Spinal cord (tissue), 10 donors: ENCODE measurements around the gene CCDC160. TPM values are rescaled to one million over a fixed set of nuclear protein-coding genes. Genes with fewer than 3 reads are reported as not detected.
"Not testable (repeated sequence)": the region's sequence is repeated elsewhere in the genome, so short reads cannot be mapped to it uniquely, and the experiment has no call there.

Experiments
- DNase-seq, 6 donors: peaks; one replicate each; pipeline versions ENCODE4 v3.0.0 to v3.0.0-alpha.2; 2013 to 2015; ENCODE audit warnings: low spot score in 6 of 6, low read depth in 4 of 6
- H3K27ac ChIP-seq: one replicate; pipeline ENCODE4 v1.5.1; 2013; ENCODE audit warnings: low read depth, low read length, control low read depth
- H3K27me3 ChIP-seq: one replicate; pipeline ENCODE4 v1.6.1; 2013; ENCODE audit warnings: low read length; ENCODE audit not compliant: control insufficient read depth, insufficient read depth
- H3K36me3 ChIP-seq: one replicate; pipeline ENCODE4 v1.6.1; 2013; ENCODE audit warnings: low read length; ENCODE audit not compliant: control insufficient read depth, insufficient read depth
- H3K4me1 ChIP-seq: one replicate; pipeline ENCODE4 v1.6.1; 2013; ENCODE audit warnings: low read length; ENCODE audit not compliant: control insufficient read depth, insufficient read depth
- H3K4me3 ChIP-seq: one replicate; pipeline ENCODE4 v1.5.1; 2013; ENCODE audit warnings: low read depth, low read length, control low read depth
- H3K9me3 ChIP-seq: one replicate; pipeline ENCODE4 v1.6.1; 2013; ENCODE audit warnings: low read length; ENCODE audit not compliant: control insufficient read depth, insufficient read depth
- WGBS: methylation state at CpG from one replicate; pipeline ENCODE4 v1.1.5; 2013; ENCODE audit warnings: missing lambda C conversion rate; ENCODE audit not compliant: insufficient coverage; 5-methylcytosine and 5-hydroxymethylcytosine counted together
- polyA plus RNA-seq, 2 donors: library from polyadenylated mRNA; unstranded; fragments of 120-200 nt; gene quantifications; one replicate each; pipeline ENCODE4 v1.2.1, GENCODE V29; 2013; ENCODE audit not compliant: insufficient read length in 2 of 2
- total RNA-seq, 2 donors: library from RNA; depleted of rRNA in 1 of 2; stranded (reverse); fragments of 120-200 nt in 1 of 2; fragments of >200 nt in 1 of 2; gene quantifications; one replicate each; pipeline versions ENCODE4 v1.2.3 to v1.2.4, GENCODE V29; 2013 to 2014
- donor health status: healthy.

CCDC160 gene
- total and polyA plus RNA-seq, 4 donors = 4.2 to 12.1 (median 7.5) TPM

GRCh38 chrX:134258202-134258601 lies 21.2 kb downstream of the CCDC160 start:
- H3K4me1 ChIP-seq = no peaks in the 10 kb centered on the region
- no peak overlapping the region for H3K4me3 ChIP-seq
- no peaks in the 10 kb centered on the region for H3K9me3 ChIP-seq
- H3K36me3 ChIP-seq = no peaks in the 10 kb centered on the region
- WGBS = 88% methylated on average over 1 of the region's 2 CpGs
- H3K27ac ChIP-seq = no peak overlapping the region
- no peak for DNase-seq
- H3K27me3 ChIP-seq = no peaks in the 10 kb centered on the region

DNA sequence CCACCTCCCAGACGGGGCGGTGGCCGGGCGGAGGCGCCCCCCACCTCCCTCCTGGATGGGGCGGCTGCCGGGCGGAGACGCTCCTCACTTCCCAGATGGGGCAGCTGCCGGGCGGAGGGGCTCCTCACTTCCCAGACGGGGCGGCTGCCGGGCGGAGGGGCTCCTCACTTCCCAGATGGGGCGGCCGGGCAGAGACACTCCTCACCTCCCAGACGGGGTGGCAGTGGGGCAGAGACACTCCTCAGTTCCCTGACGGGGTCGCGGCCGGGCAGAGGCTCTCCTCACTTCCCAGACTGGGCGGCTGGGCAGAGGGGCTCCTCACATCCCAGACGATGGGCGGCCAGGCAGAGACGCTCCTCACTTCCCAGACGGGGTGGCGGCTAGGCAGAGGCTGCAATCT lies 49.0 kb downstream of the CCDC160 start:
- 91% methylated on average over 9 of the region's 28 CpGs for WGBS
- not testable (repeated sequence) for H3K27me3 ChIP-seq, H3K36me3 ChIP-seq, H3K9me3 ChIP-seq, H3K4me1 ChIP-seq, H3K27ac ChIP-seq, DNase-seq, H3K4me3 ChIP-seq

DNA sequence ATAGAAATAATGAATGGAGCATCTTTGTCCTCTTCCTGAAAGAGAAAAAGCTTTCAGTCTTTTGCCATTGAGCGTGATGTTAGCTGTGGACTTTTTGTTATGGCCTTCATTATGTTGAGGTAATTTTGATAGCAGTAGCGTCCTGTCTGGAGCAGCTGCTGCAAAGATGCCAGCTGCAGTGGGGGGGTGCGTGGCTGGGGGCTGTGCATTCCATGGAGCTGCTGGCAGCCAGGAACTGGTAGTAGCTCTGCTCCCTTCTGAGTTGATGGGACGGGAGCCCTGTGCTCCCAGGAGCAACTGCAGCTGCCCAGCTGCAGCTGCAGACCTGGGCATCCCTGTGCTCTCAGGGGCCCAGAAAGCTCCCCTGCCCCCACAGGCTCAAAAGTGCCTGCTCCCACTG lies 50.4 kb downstream of the CCDC160 start:
- no peaks in the 10 kb centered on the region for H3K9me3 ChIP-seq
- peak in 1 of 6 donors; percentile 0 for DNase-seq
- no peak overlapping the region for H3K27ac ChIP-seq
- H3K27me3 ChIP-seq = no peaks in the 10 kb centered on the region
- no peaks in the 10 kb centered on the region for H3K36me3 ChIP-seq
- no peak overlapping the region for H3K4me3 ChIP-seq
- WGBS = 51% methylated on average over 4 of the region's 4 CpGs
- no peaks in the 10 kb centered on the region for H3K4me1 ChIP-seq

DNA sequence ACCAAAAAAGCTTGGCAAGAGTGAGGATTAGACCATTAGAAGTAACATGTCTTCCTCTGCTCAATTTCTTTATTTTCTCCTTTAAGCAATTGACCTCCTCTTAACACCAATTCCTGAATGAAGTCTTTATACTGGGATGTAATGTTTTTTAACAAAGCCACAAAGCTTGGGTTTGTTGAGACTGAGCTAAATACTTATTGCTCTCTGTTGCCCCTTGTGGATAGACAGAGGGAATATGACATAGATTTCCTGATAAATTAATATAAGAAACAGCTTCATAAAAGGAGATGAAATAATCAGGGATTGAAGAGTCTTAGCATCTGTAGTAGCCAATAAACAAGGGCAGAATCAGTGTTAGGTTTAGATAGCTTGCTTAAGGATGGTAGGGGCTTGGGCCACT lies 57.6 kb downstream of the CCDC160 start:
- Histone ChIP-seq H3K27ac (no peak overlapping the region), H3K36me3 (no peaks in the 10 kb centered on the region), H3K4me3 (no peak overlapping the region), H3K9me3 (no peaks in the 10 kb centered on the region), H3K4me1 (no peaks in the 10 kb centered on the region), H3K27me3 (no peaks in the 10 kb centered on the region)
- DNase-seq = peak in 1 of 6 donors; percentile 11

Other genes with a start within 250 kb of the CCDC160 start
- gene PHF6, start 136.1 kb downstream of the CCDC160 start, total RNA-seq = 10 to 100 TPM; 37.5 to 50.8 TPM
- 10 to 100 TPM; 33.6 to 40.3 TPM for gene PHF6, start 136.1 kb downstream of the CCDC160 start, polyA plus RNA-seq
- gene HPRT1, start 223.0 kb downstream of the CCDC160 start, total RNA-seq = 10 to 100 TPM; 15.3 to 36.5 TPM
- gene HPRT1, start 223.0 kb downstream of the CCDC160 start, polyA plus RNA-seq = 10 to 100 TPM; 48.0 to 49.3 TPM